IMR-90 (cell line): Measurements from ENCODE around the gene REXO1. TPM values are rescaled to one million over a fixed set of nuclear protein-coding genes. Genes with fewer than 3 reads are reported as not detected.

ENCODE experiments used
- ATAC-seq: fragments of 200-7000 bp; cut with Tn5 transposase; 2 replicates; pipeline ENCODE4 v1.9.1; 2020; ENCODE audit warnings: low read depth, mild to moderate bottlenecking, moderate library complexity
- BruUV-seq: library from RNA; stranded (reverse); fragments of 400-500 nt; replicated peaks from 2 replicates; lab custom pipeline; 2021; lab: Mats Ljungman, UMichigan
- CTCF ChIA-PET: fragments of 300-600 bp; formaldehyde crosslinking; extraction: SDS; loops from one replicate; lab custom pipeline; 2021; ENCODE audit warnings: antibody characterized with exemption; lab: Yijun Ruan, JAX
- POLR2A ChIA-PET: fragments of 300-600 bp; sonication (Branson Sonifier 250); formaldehyde crosslinking; loops from one replicate; lab custom pipeline; 2022; ENCODE audit warnings: antibody characterized with exemption; ENCODE audit not compliant: unreplicated experiment; lab: Charles Lee
- DNase-seq: peaks from one replicate; pipeline ENCODE4 v3.0.0; 2013
- H2AFZ ChIP-seq: replicated peaks from 2 replicates; pipeline ENCODE3; 2013; ENCODE audit warnings: low read length, mild to moderate bottlenecking; ENCODE audit not compliant: poor library complexity
- H2AK5ac ChIP-seq: 2 replicates; pipeline ENCODE4 v1.6.1; 2013; ENCODE audit warnings: low read depth, low read length, inconsistent platforms
- H2AK9ac ChIP-seq: replicated peaks from 2 replicates; pipeline ENCODE3; 2013; ENCODE audit warnings: mild to moderate bottlenecking, low read depth, low read length, moderate library complexity; ENCODE audit not compliant: poor library complexity
- H2BK120ac ChIP-seq: 2 replicates; pipeline ENCODE4 v1.6.1; 2013; ENCODE audit warnings: low read depth, low read length, inconsistent platforms
- H2BK15ac ChIP-seq: 3 replicates; pipeline ENCODE4 v1.6.1; 2013; ENCODE audit warnings: low read depth, low read length, inconsistent platforms
- H2BK20ac ChIP-seq: 2 replicates; pipeline ENCODE4 v1.6.1; 2013; ENCODE audit warnings: low read depth, mild to moderate bottlenecking, inconsistent platforms, low read length, moderate library complexity
- H2BK5ac ChIP-seq: 2 replicates; pipeline ENCODE4 v1.6.1; 2013; ENCODE audit warnings: mild to moderate bottlenecking, low read depth, low read length, inconsistent platforms; ENCODE audit not compliant: poor library complexity, severe bottlenecking
- H3K14ac ChIP-seq: replicated peaks from 2 replicates; pipeline ENCODE4 v1.6.1; 2013; ENCODE audit warnings: low read depth, low read length, inconsistent platforms
- H3K18ac ChIP-seq: 2 replicates; pipeline ENCODE4 v1.6.1; 2013; ENCODE audit warnings: low read depth, low read length, control low read depth
- H3K23ac ChIP-seq: 2 replicates; pipeline ENCODE4 v1.6.1; 2013; ENCODE audit warnings: low read depth, low read length, inconsistent platforms
- H3K27ac ChIP-seq: 2 replicates; pipeline ENCODE4 v1.5.1; 2013; ENCODE audit warnings: mild to moderate bottlenecking, control low read depth, low read length; ENCODE audit not compliant: insufficient read depth
- H3K27me3 ChIP-seq: 2 replicates; pipeline ENCODE4 v1.6.1; 2013; ENCODE audit warnings: low read length; ENCODE audit not compliant: control insufficient read depth, insufficient read depth
- H3K36me3 ChIP-seq: 2 replicates; pipeline ENCODE4 v1.6.1; 2013; ENCODE audit warnings: low read length, mixed read lengths; ENCODE audit not compliant: control insufficient read depth, insufficient read depth
- H3K4ac ChIP-seq: 2 replicates; pipeline ENCODE4 v1.6.1; 2013; ENCODE audit warnings: low read depth, low read length, inconsistent platforms
- H3K4me1 ChIP-seq: 2 replicates; pipeline ENCODE4 v1.6.1; 2013; ENCODE audit warnings: low read length, mixed read lengths; ENCODE audit not compliant: control insufficient read depth, insufficient read depth
- H3K4me2 ChIP-seq: 2 replicates; pipeline ENCODE4 v1.6.1; 2013; ENCODE audit warnings: low read depth, mild to moderate bottlenecking, control low read depth, low read length, moderate library complexity
- H3K4me3 ChIP-seq: 2 replicates; pipeline ENCODE4 v1.5.1; 2013; ENCODE audit warnings: low read depth, mild to moderate bottlenecking, control low read depth, low read length, moderate library complexity; ENCODE audit not compliant: insufficient read depth
- H3K56ac ChIP-seq: 2 replicates; pipeline ENCODE4 v1.6.1; 2013; ENCODE audit warnings: low read length, inconsistent platforms; ENCODE audit not compliant: insufficient read depth; ENCODE audit errors: extremely low read depth
- H3K79me1 ChIP-seq, 2 experiments: 2 replicates each; pipeline ENCODE4 v1.6.1; 2013; ENCODE audit warnings: low read length in 2 of 2, inconsistent platforms in 1 of 2, low read depth in 1 of 2
- H3K9ac ChIP-seq: 2 replicates; pipeline ENCODE4 v1.6.1; 2013; ENCODE audit warnings: low read depth, low read length, control low read depth
- H3K9me1 ChIP-seq: 2 replicates; pipeline ENCODE4 v1.6.1; 2013; ENCODE audit warnings: low read length, inconsistent platforms; ENCODE audit not compliant: insufficient read depth
- H3K9me3 ChIP-seq: 2 replicates; pipeline ENCODE4 v1.6.1; 2013; ENCODE audit warnings: low read length; ENCODE audit not compliant: control insufficient read depth, insufficient read depth
- H4K20me1 ChIP-seq: 2 replicates; pipeline ENCODE4 v1.6.1; 2013; ENCODE audit warnings: low read length, inconsistent platforms; ENCODE audit not compliant: insufficient read depth
- H4K5ac ChIP-seq: 2 replicates; pipeline ENCODE4 v1.6.1; 2013; ENCODE audit warnings: mild to moderate bottlenecking, low read depth, low read length, control low read depth
- H4K8ac ChIP-seq, 2 experiments: 2 replicates each; pipeline ENCODE4 v1.6.1; 2013; ENCODE audit warnings: low read depth in 2 of 2, low read length in 2 of 2, control low read depth in 1 of 2, inconsistent platforms in 1 of 2
- H4K91ac ChIP-seq: 2 replicates; pipeline ENCODE4 v1.6.1; 2013; ENCODE audit warnings: low read depth, low read length, inconsistent platforms; ENCODE audit not compliant: insufficient read depth
- BHLHE40 ChIP-seq: fragments of 150-350 bp; IDR thresholded peaks from 2 replicates; pipeline ENCODE4 v1.6.1; 2016; ENCODE audit warnings: mild to moderate bottlenecking, low read depth, low read length
- CEBPB ChIP-seq: IDR thresholded peaks from 2 replicates; pipeline ENCODE4 v1.6.1; 2012; ENCODE audit warnings: low read depth, low read length, improper control_type of control experiment
- ELK1 ChIP-seq: fragments of 150-350 bp; IDR thresholded peaks from 2 replicates; pipeline ENCODE4 v1.6.1; 2016; ENCODE audit warnings: low read depth, mild to moderate bottlenecking, low read length, moderate library complexity, borderline replicate concordance
- MAFK ChIP-seq: IDR thresholded peaks from 2 replicates; pipeline ENCODE4 v1.6.1; 2012; ENCODE audit warnings: low read depth, low read length, improper control_type of control experiment
- MAZ ChIP-seq: IDR thresholded peaks from 2 replicates; pipeline ENCODE4 v1.6.1; 2012; ENCODE audit warnings: low read depth, mild to moderate bottlenecking, low read length, improper control_type of control experiment, moderate library complexity, borderline replicate concordance
- MXI1 ChIP-seq: IDR thresholded peaks from 2 replicates; pipeline ENCODE4 v1.6.1; 2012; ENCODE audit warnings: low read depth, mild to moderate bottlenecking, low read length, moderate library complexity, borderline replicate concordance
- NFE2L2 ChIP-seq: fragments of 150-350 bp; IDR thresholded peaks from 2 replicates; pipeline ENCODE4 v1.6.1; 2016; ENCODE audit warnings: low read depth, mild to moderate bottlenecking, low read length
- POLR2A ChIP-seq: IDR thresholded peaks from 2 replicates; pipeline ENCODE4 v1.6.1; 2012; ENCODE audit warnings: mild to moderate bottlenecking, low read depth, low read length
- RAD21 ChIP-seq: IDR thresholded peaks from 2 replicates; pipeline ENCODE4 v1.6.1; 2012; ENCODE audit warnings: low read length, improper control_type of control experiment
- RCOR1 ChIP-seq: IDR thresholded peaks from 2 replicates; pipeline ENCODE4 v1.6.1; 2012; ENCODE audit warnings: mild to moderate bottlenecking, low read length, improper control_type of control experiment; ENCODE audit not compliant: insufficient replicate concordance
- RFX5 ChIP-seq: IDR thresholded peaks from 2 replicates; pipeline ENCODE4 v1.8.0; 2012; ENCODE audit warnings: low read depth, mild to moderate bottlenecking, low read length, moderate library complexity
- SMC3 ChIP-seq: fragments of 150-350 bp; IDR thresholded peaks from 2 replicates; pipeline ENCODE4 v1.6.1; 2016; ENCODE audit warnings: low read depth, mild to moderate bottlenecking, antibody characterized with exemption, low read length, moderate library complexity
- USF2 ChIP-seq: fragments of 150-350 bp; IDR thresholded peaks from 2 replicates; pipeline ENCODE4 v1.6.1; 2017; ENCODE audit warnings: mild to moderate bottlenecking, antibody characterized with exemption, low read length, low read depth
- WGBS, 2 experiments: methylation state at CpG; one replicate each; pipeline versions ENCODE4 v1.1.5 to v1.1.7; 2013; ENCODE audit warnings: missing lambda C conversion rate in 2 of 2; ENCODE audit not compliant: insufficient read length in 1 of 2; ENCODE audit errors: extremely low coverage in 2 of 2; 5-methylcytosine and 5-hydroxymethylcytosine counted together
- dilution Hi-C: fragments of 300-500 bp; cut with HindIII; formaldehyde crosslinking; loops from one replicate; pipeline ENCODE4 v1.14.3; 2018; ENCODE audit warnings: low sequenced_read_pairs; ENCODE audit not compliant: unreplicated experiment
- in situ Hi-C: fragments of 300-500 bp; cut with MboI; formaldehyde crosslinking; loops from 3 replicates; pipeline ENCODE4 v1.14.3; 2019; ENCODE audit warnings: low sequenced_read_pairs, inconsistent platforms, mixed read lengths
- intact Hi-C: fragments of 100-400 bp; cut with micrococcal nuclease; formaldehyde crosslinking; loops from 2 replicates; pipeline ENCODE4 v1.10.0; 2022
- polyA plus RNA-seq, 3 experiments: library from polyadenylated mRNA; depleted of rRNA; stranded (reverse); fragments of >200 nt; gene quantifications; 2 replicates each; pipeline ENCODE4 v1.2.3, GENCODE V29; 2012; ENCODE audit warnings: low replicate concordance in 1 of 3
- total RNA-seq: library from RNA; depleted of rRNA; stranded (reverse); fragments of >200 nt; gene quantifications from 2 replicates; pipeline ENCODE4 v1.2.3, GENCODE V29; 2012
- TF ChIP-seq, protein P1 (sequence below): conservative IDR thresholded peaks from 2 replicates; pipeline ENCODE4 v1.5.1; 2012; ENCODE audit warnings: mild to moderate bottlenecking, low read depth, low read length, improper control_type of control experiment

REXO1 gene
- total and polyA plus RNA-seq, 2 of the 4 experiments (the other 2 are of a cell fraction): 1.4 to 63.7 TPM

DNA sequence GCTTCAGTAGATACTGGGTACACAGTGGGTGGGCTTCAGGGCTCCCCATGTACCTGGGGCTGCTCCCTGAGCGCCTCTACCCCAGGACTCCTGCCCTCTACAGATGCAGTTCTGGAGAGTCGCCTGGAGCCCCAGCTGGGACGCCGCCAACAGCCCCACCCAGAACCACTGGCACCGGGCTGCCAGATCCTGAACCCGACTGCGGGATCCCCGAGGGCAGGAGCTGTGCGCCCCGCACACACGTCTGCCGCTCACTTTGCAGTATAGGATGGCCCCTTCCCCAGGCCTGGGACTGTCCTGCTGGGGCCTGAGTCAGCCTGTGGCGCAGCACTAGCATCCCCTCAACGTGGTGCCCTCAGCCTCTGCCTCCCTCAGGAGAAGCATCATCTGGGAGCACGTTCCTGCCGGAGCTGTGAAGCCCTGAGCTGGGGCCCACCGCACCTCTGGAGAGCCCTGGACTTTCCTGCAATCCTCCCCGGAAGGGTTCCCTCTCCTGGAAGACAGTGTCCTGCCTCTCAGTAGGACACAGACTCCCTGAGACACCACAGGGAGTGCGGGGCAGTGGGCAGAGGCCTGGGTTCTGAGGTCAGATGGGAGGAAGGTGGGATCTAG lies 3.7 kb downstream of the REXO1 start:
- H4K8ac ChIP-seq: no peak overlapping the region
- H3K9ac ChIP-seq: no peak overlapping the region
- no peak overlapping the region for H3K56ac ChIP-seq
- peaks cover 84% of the 10 kb centered on the region for H4K20me1 ChIP-seq
- no peak overlapping the region for H2BK20ac ChIP-seq
- TF ChIP-seq MAZ (no peak), MAFK (no peak), MXI1 (no peak), BHLHE40 (no peak), CEBPB (no peak), ELK1 (no peak), POLR2A (no peak), USF2 (no peak), RAD21 (no peak), NFE2L2 (no peak), RFX5 (no peak), SMC3 (no peak), RCOR1 (no peak)
- TF ChIP-seq, protein P1, sequence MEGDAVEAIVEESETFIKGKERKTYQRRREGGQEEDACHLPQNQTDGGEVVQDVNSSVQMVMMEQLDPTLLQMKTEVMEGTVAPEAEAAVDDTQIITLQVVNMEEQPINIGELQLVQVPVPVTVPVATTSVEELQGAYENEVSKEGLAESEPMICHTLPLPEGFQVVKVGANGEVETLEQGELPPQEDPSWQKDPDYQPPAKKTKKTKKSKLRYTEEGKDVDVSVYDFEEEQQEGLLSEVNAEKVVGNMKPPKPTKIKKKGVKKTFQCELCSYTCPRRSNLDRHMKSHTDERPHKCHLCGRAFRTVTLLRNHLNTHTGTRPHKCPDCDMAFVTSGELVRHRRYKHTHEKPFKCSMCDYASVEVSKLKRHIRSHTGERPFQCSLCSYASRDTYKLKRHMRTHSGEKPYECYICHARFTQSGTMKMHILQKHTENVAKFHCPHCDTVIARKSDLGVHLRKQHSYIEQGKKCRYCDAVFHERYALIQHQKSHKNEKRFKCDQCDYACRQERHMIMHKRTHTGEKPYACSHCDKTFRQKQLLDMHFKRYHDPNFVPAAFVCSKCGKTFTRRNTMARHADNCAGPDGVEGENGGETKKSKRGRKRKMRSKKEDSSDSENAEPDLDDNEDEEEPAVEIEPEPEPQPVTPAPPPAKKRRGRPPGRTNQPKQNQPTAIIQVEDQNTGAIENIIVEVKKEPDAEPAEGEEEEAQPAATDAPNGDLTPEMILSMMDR: no peak
- H4K91ac ChIP-seq: no peak overlapping the region
- no peak overlapping the region for H3K18ac ChIP-seq
- H3K79me1 ChIP-seq: peaks cover 0 to 75% of the 10 kb centered on the region in 2 experiments; a peak in 2 of 4 replicates
- dilution Hi-C loops (no loop called here), in situ Hi-C loops (no loop called here), intact Hi-C loops (no loop called here)
- H3K4me3 ChIP-seq: no peak overlapping the region
- H2AK9ac ChIP-seq: no peak overlapping the region
- no peak overlapping the region for H2BK15ac ChIP-seq
- H3K23ac ChIP-seq: no peak overlapping the region
- no peak for DNase-seq
- no peak overlapping the region for H2BK120ac ChIP-seq
- H2AK5ac ChIP-seq: no peak overlapping the region
- no peak overlapping the region for H3K4me2 ChIP-seq
- H3K4me1 ChIP-seq: peaks cover 10% of the 10 kb centered on the region
- ChIA-PET POLR2A (no interaction called here), CTCF (no interaction called here)
- H3K14ac ChIP-seq: no peak overlapping the region
- BruUV-seq: no TSS peak
- H4K5ac ChIP-seq: no peak overlapping the region
- H3K4ac ChIP-seq: no peak overlapping the region
- WGBS, 2 experiments: 93% methylated on average over 7 of the region's 19 CpGs; no CpG with 5 or more reads in 1 of the 2 experiments
- H3K27me3 ChIP-seq: no peaks in the 10 kb centered on the region
- H3K36me3 ChIP-seq: peaks cover 5% of the 10 kb centered on the region
- no peaks in the 10 kb centered on the region for H3K9me3 ChIP-seq
- no peak overlapping the region for H2AFZ ChIP-seq
- no peaks in the 10 kb centered on the region for H3K9me1 ChIP-seq
- no peak overlapping the region for H3K27ac ChIP-seq
- H2BK5ac ChIP-seq: no peak overlapping the region
- no peak for ATAC-seq
